Ascending aorta (tissue), 2 donors: ENCODE data around the gene IRF7. TPM values are rescaled to one million over a fixed set of nuclear protein-coding genes. Genes with fewer than 3 reads are reported as not detected.

ENCODE experiments used
- DNase-seq, 2 donors: peaks; one replicate each; pipeline ENCODE4 v3.0.0-alpha.2; 2019; ENCODE audit warnings: low spot score in 2 of 2
- H3K27ac ChIP-seq, 2 donors: fragments of 200-600 bp; sonication (generic); one replicate each; pipeline ENCODE4 v1.5.1; 2016 to 2017; ENCODE audit warnings: mild to moderate bottlenecking in 1 of 2
- H3K27me3 ChIP-seq: fragments of 200-600 bp; sonication (generic); one replicate; pipeline ENCODE4 v1.5.1; 2017
- H3K36me3 ChIP-seq, 2 donors: fragments of 200-600 bp; sonication (generic); one replicate each; pipeline ENCODE4 v1.5.1; 2016
- H3K4me1 ChIP-seq, 2 donors: fragments of 200-600 bp; sonication (generic); one replicate each; pipeline ENCODE4 v1.5.1; 2016 to 2017; ENCODE audit warnings: mild to moderate bottlenecking in 1 of 2
- H3K4me3 ChIP-seq, 2 donors: fragments of 200-600 bp; sonication (generic); one replicate each; pipeline ENCODE4 v1.5.1; 2016 to 2017; ENCODE audit warnings: mild to moderate bottlenecking in 1 of 2
- H3K9me3 ChIP-seq, 2 donors: fragments of 200-600 bp; sonication (generic); one replicate each; pipeline ENCODE4 v1.5.1; 2016
- intact Hi-C: fragments of 100-400 bp; cut with DNase I; formaldehyde crosslinking; loops from one replicate; pipeline ENCODE4 v1.15.1; 2023
- total RNA-seq: library from RNA; depleted of rRNA; stranded (reverse); fragments of >200 nt; gene quantifications from one replicate; pipeline ENCODE4 v1.1.0, GENCODE V29; 2016
- TF ChIP-seq, protein P1 (sequence below), 3 experiments: fragments of 200-600 bp in 2 of 3; fragments of 450-650 bp in 1 of 3; sonication (generic) in 2 of 3; IDR thresholded peaks; one replicate each; pipeline ENCODE4 v1.5.1; 2016 to 2019; ENCODE audit warnings: antibody characterized with exemption in 3 of 3, mild to moderate bottlenecking in 1 of 3, moderate library complexity in 1 of 3

Gene IRF7
- total RNA-seq, 1 donor from 2014 or later: 44.6 TPM

DNA sequence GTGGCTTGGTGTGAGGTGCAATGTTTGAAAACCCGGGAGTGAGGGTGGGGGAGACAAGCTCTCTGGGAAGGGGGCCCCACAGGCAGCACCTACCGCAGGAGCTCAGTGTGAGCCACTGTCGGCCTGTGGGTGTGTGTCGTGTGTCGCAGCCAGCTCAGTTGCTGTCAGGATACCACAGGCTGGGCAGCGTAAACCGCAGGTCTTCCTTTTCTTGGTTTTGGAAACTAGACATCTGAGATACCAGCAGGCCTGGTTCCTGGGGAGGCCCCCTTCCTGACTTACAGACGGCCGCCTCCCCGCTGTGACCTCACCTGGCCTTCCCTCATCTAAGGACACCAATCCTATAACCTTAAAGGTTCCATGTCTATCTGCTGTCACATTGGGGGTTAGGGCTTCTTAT is 19.4 kb downstream of the IRF7 start:
- intact Hi-C loops: no loop called here
- no peaks in the 10 kb centered on the region for H3K27me3 ChIP-seq
- H3K4me1 ChIP-seq: no peaks in the 10 kb centered on the region
- H3K9me3 ChIP-seq: no peaks in the 10 kb centered on the region
- DNase-seq: no peak
- H3K36me3 ChIP-seq: peaks cover 91 to 92% of the 10 kb centered on the region in 2 donors
- H3K27ac ChIP-seq: no peak overlapping the region
- TF ChIP-seq, protein P1, sequence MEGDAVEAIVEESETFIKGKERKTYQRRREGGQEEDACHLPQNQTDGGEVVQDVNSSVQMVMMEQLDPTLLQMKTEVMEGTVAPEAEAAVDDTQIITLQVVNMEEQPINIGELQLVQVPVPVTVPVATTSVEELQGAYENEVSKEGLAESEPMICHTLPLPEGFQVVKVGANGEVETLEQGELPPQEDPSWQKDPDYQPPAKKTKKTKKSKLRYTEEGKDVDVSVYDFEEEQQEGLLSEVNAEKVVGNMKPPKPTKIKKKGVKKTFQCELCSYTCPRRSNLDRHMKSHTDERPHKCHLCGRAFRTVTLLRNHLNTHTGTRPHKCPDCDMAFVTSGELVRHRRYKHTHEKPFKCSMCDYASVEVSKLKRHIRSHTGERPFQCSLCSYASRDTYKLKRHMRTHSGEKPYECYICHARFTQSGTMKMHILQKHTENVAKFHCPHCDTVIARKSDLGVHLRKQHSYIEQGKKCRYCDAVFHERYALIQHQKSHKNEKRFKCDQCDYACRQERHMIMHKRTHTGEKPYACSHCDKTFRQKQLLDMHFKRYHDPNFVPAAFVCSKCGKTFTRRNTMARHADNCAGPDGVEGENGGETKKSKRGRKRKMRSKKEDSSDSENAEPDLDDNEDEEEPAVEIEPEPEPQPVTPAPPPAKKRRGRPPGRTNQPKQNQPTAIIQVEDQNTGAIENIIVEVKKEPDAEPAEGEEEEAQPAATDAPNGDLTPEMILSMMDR (IDR thresholded peaks at IDR 0.05): no peak
- H3K4me3 ChIP-seq: no peak overlapping the region

DNA sequence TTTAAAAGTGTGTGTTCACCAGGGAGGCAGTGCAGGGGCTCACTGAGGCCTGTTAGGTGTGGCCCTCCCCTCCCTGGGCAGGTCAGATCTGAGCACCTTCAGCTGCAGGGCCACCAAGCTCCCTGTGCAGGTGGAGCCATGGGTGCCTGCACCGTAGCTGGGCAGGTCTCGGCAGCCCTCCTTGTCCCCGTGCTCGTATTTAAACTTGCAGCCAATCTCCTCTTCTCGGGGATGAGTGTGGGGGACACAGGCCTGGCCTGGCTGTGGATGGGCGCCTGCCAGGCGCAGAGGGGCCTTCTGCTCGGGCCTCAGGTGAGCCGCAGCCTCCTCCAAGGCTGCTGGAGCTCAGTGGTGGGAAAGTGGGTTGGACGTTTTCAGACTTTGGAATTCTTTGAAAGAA is 20.4 kb downstream of the IRF7 start:
- no peaks in the 10 kb centered on the region for H3K4me1 ChIP-seq
- DNase-seq: no peak
- H3K36me3 ChIP-seq: peaks cover 86 to 89% of the 10 kb centered on the region in 2 donors
- no peak overlapping the region for H3K4me3 ChIP-seq
- H3K27me3 ChIP-seq: no peaks in the 10 kb centered on the region
- H3K27ac ChIP-seq: no peak overlapping the region
- intact Hi-C loops: no loop called here
- TF ChIP-seq, protein P1 (IDR thresholded peaks at IDR 0.05): no peak
- H3K9me3 ChIP-seq: no peaks in the 10 kb centered on the region

DNA sequence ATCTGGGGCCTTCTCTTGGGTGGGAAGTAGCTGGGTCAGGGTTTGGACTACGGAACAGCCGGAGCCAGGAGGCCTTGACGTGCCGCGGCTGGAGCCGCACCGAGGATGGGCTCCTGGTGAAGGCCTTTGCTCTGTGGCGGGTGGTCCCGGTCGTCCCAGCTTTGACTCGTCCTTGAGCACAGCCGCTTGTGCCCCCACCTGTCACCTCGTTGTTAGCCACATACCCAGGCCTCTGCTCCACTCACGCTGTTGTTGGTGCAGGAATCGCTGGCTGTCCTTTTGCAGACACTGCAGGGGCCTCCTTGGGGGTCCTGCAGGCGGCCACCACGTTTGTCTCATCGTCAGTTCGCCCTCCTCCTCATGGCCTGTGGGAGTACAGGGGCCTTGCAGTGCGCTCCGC is 22.4 kb downstream of the IRF7 start:
- DNase-seq: no peak
- Histone ChIP-seq H3K27me3 (no peaks in the 10 kb centered on the region), H3K9me3 (no peaks in the 10 kb centered on the region), H3K36me3 (peaks cover 88 to 90% of the 10 kb centered on the region in 2 donors), H3K4me1 (no peaks in the 10 kb centered on the region), H3K27ac (no peak overlapping the region), H3K4me3 (no peak overlapping the region)
- TF ChIP-seq, protein P1 (IDR thresholded peaks at IDR 0.05): no peak
- intact Hi-C loops: no loop called here

- DNase-seq: no peak
- H3K27ac ChIP-seq: no peak overlapping the region
- TF ChIP-seq, protein P1 (IDR thresholded peaks at IDR 0.05): no peak
- H3K4me1 ChIP-seq: no peaks in the 10 kb centered on the region
- intact Hi-C loops: no loop called here
- H3K36me3 ChIP-seq: peaks cover 88 to 90% of the 10 kb centered on the region in 2 donors
- no peak overlapping the region for H3K4me3 ChIP-seq
- no peaks in the 10 kb centered on the region for H3K9me3 ChIP-seq
- H3K27me3 ChIP-seq: no peaks in the 10 kb centered on the region
Observed at GRCh38 chr11:592918-593317, 22.8 kb downstream of the IRF7 start.

GRCh38 chr11:592501-592900 is 23.2 kb downstream of the IRF7 start:
- Histone ChIP-seq H3K9me3 (no peaks in the 10 kb centered on the region), H3K27me3 (no peaks in the 10 kb centered on the region), H3K27ac (no peak overlapping the region), H3K4me1 (no peaks in the 10 kb centered on the region), H3K4me3 (no peak overlapping the region), H3K36me3 (peaks cover 88 to 90% of the 10 kb centered on the region in 2 donors)
- intact Hi-C loops: no loop called here
- no peak for DNase-seq
- TF ChIP-seq, protein P1 (IDR thresholded peaks at IDR 0.05): no peak

GRCh38 chr11:590997-591396 is 24.8 kb downstream of the IRF7 start:
- H3K27me3 ChIP-seq: no peaks in the 10 kb centered on the region
- TF ChIP-seq, protein P1 (IDR thresholded peaks at IDR 0.05): no peak
- no peak for DNase-seq
- H3K9me3 ChIP-seq: no peaks in the 10 kb centered on the region
- no peak overlapping the region for H3K27ac ChIP-seq
- intact Hi-C loops: no loop called here
- no peak overlapping the region for H3K4me3 ChIP-seq
- H3K36me3 ChIP-seq: peaks cover 85 to 88% of the 10 kb centered on the region in 2 donors
- H3K4me1 ChIP-seq: no peaks in the 10 kb centered on the region
